Muscle layer of duodenum (tissue), 2 donors: ENCODE measurements around the gene CD28.
"Not testable (repeated sequence)": the region's sequence is repeated elsewhere in the genome, so short reads cannot be mapped to it uniquely, and the experiment has no call there.

Experiments used
- H3K27ac ChIP-seq: one replicate; pipeline ENCODE4 v1.7.0; 2013; ENCODE audit warnings: mild to moderate bottlenecking, low read length
- H3K27me3 ChIP-seq: one replicate; pipeline ENCODE4 v1.7.0; 2013; ENCODE audit warnings: low read depth, mild to moderate bottlenecking, control low read depth, low read length
- H3K36me3 ChIP-seq, 2 donors: one replicate each; pipeline ENCODE4 v1.7.0; 2013; ENCODE audit warnings: low read length in 2 of 2, control low read depth in 1 of 2, mild to moderate bottlenecking in 1 of 2; ENCODE audit not compliant: insufficient read depth in 2 of 2, control insufficient read depth in 1 of 2
- H3K4me1 ChIP-seq, 2 donors: one replicate each; pipeline ENCODE4 v1.7.0; 2013; ENCODE audit warnings: low read length in 2 of 2, mild to moderate bottlenecking in 2 of 2, control low read depth in 1 of 2, moderate library complexity in 1 of 2; ENCODE audit not compliant: insufficient read depth in 2 of 2, control insufficient read depth in 1 of 2
- H3K4me3 ChIP-seq, 2 donors: one replicate each; pipeline ENCODE4 v1.7.0; 2013; ENCODE audit warnings: low read length in 2 of 2, low read depth in 1 of 2, mild to moderate bottlenecking in 1 of 2
- H3K9me3 ChIP-seq, 2 donors: one replicate each; pipeline ENCODE4 v1.7.0; 2013; ENCODE audit warnings: low read length in 2 of 2, control low read depth in 1 of 2, mild to moderate bottlenecking in 1 of 2; ENCODE audit not compliant: control insufficient read depth in 1 of 2
- donor health status: healthy.

CD28 gene

GRCh38 chr2:203687165-203687564 lies 19.3 kb upstream of the CD28 start:
- H3K27ac ChIP-seq = no peak overlapping the region
- no peaks in the 10 kb centered on the region for H3K9me3 ChIP-seq
- H3K4me1 ChIP-seq = peaks cover 0 to 11% of the 10 kb centered on the region in 2 donors
- no peak overlapping the region for H3K4me3 ChIP-seq
- H3K27me3 ChIP-seq = no peaks in the 10 kb centered on the region
- H3K36me3 ChIP-seq = peaks cover 0 to 25% of the 10 kb centered on the region in 2 donors

GRCh38 chr2:203688798-203689197 lies 17.6 kb upstream of the CD28 start:
- peaks cover 0 to 10% of the 10 kb centered on the region in 2 donors for H3K36me3 ChIP-seq
- H3K27me3 ChIP-seq = no peaks in the 10 kb centered on the region
- no peak overlapping the region for H3K4me3 ChIP-seq
- H3K4me1 ChIP-seq = peaks cover 0 to 8% of the 10 kb centered on the region in 2 donors
- no peak overlapping the region for H3K27ac ChIP-seq
- H3K9me3 ChIP-seq = no peaks in the 10 kb centered on the region

DNA sequence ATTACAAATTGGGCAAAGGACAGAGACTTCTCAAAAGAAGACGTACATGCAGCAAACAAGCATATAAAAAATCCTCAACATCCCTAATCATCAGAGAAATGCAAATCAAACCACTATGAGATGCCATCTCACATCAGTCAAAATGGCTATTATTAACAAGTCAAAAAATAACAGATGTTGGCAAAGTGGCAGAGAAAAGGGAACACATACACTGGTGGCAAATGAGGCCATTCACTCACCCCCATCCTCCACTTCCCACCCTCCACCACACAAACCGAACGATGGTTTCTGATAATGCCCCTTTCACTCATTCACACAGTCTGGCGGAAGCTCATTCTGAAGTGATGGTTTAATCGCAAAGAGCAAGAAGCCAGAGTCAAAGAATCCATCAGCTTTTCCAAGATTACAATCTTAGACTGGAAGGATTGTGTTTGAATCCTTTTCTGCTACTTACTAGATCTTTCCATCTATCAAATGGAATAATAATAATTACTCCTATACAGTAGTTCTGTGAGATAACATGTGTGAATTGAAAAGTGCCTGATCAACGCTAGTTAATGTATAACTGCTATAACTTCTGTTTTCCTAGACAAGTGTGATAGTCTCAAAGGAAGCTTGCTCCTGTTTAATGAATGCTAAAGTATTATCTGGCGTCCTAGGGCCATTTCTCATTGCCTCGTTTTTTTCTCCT lies 16.9 kb upstream of the CD28 start:
- Histone ChIP-seq H3K27me3 (no peaks in the 10 kb centered on the region), H3K4me1 (peaks cover 0 to 5% of the 10 kb centered on the region in 2 donors), H3K9me3 (no peaks in the 10 kb centered on the region), H3K4me3 (no peak overlapping the region), H3K36me3 (peaks cover 0 to 4% of the 10 kb centered on the region in 2 donors), H3K27ac (no peak overlapping the region)

DNA sequence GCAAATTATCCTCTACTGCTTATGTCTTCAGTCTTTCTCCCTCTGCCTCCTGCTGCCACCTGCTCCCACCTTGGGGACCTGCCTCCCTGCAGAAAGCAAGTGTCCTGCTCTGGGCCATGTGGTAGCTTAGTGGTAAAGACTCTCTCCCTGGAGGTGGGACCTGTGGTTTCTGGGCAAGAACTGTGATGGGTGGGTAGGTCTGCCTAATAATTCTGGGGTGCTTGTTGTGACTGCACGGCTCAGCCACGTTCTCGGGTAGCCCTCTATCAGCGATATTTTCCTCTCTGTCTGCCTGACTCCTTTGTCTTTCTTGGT lies 16.4 kb upstream of the CD28 start:
- peaks cover 0 to 4% of the 10 kb centered on the region in 2 donors for H3K4me1 ChIP-seq
- no peak overlapping the region for H3K27ac ChIP-seq
- H3K27me3 ChIP-seq = no peaks in the 10 kb centered on the region
- no peaks in the 10 kb centered on the region for H3K36me3 ChIP-seq
- H3K4me3 ChIP-seq = no peak overlapping the region
- no peaks in the 10 kb centered on the region for H3K9me3 ChIP-seq

- no peak overlapping the region for H3K27ac ChIP-seq
Measured at GRCh38 chr2:203690441-203691047, 15.9 kb upstream of the CD28 start.

GRCh38 chr2:203691149-203691548 lies 15.3 kb upstream of the CD28 start:
- Histone ChIP-seq H3K4me1 (peaks cover 0 to 4% of the 10 kb centered on the region in 2 donors), H3K9me3 (no peaks in the 10 kb centered on the region), H3K27ac (no peak overlapping the region), H3K36me3 (no peaks in the 10 kb centered on the region), H3K4me3 (no peak overlapping the region), H3K27me3 (no peaks in the 10 kb centered on the region)

More at GRCh38 chr2:203690441-203691047, 15.9 kb upstream of the CD28 start:
- no peak overlapping the region for H3K4me3 ChIP-seq
- no peaks in the 10 kb centered on the region for H3K9me3 ChIP-seq
- no peaks in the 10 kb centered on the region for H3K27me3 ChIP-seq
- H3K36me3 ChIP-seq = no peaks in the 10 kb centered on the region
- H3K4me1 ChIP-seq = peaks cover 0 to 4% of the 10 kb centered on the region in 2 donors

GRCh38 chr2:203692031-203692710 lies 14.3 kb upstream of the CD28 start:
- Histone ChIP-seq H3K4me1 (peaks cover 0 to 4% of the 10 kb centered on the region in 2 donors), H3K4me3 (no peak overlapping the region), H3K36me3 (no peaks in the 10 kb centered on the region), H3K27me3 (no peaks in the 10 kb centered on the region), H3K27ac (no peak overlapping the region), H3K9me3 (no peaks in the 10 kb centered on the region)

GRCh38 chr2:203693242-203693879 lies 13.1 kb upstream of the CD28 start:
- H3K36me3 ChIP-seq = no peaks in the 10 kb centered on the region
- H3K9me3 ChIP-seq = no peaks in the 10 kb centered on the region
- peaks cover 0 to 4% of the 10 kb centered on the region in 2 donors for H3K4me1 ChIP-seq
- H3K27ac ChIP-seq = no peak overlapping the region
- H3K27me3 ChIP-seq = no peaks in the 10 kb centered on the region
- H3K4me3 ChIP-seq = no peak overlapping the region

DNA sequence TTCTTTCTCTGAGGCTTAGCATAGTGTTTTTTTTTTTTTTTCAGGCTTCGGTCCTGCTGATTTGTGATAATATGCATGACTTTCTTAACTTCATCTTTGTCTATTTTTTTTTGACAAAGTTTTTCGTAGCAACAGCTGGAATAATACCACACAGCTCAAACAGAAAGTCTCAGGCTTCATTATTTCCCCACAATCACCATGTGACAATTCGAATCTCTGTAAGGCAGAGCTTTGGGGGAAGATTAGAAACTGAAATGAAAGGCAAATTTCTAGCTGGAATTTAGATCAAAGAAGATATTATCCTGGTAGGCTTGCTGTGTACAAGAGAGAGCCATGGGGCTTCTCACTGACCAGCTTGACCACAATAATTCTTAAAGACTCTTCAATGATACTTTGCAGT lies 12.2 kb upstream of the CD28 start:
- Histone ChIP-seq H3K9me3 (no peaks in the 10 kb centered on the region), H3K4me3 (no peak overlapping the region), H3K27me3 (no peaks in the 10 kb centered on the region), H3K36me3 (no peaks in the 10 kb centered on the region), H3K4me1 (no peaks in the 10 kb centered on the region), H3K27ac (no peak overlapping the region)

DNA sequence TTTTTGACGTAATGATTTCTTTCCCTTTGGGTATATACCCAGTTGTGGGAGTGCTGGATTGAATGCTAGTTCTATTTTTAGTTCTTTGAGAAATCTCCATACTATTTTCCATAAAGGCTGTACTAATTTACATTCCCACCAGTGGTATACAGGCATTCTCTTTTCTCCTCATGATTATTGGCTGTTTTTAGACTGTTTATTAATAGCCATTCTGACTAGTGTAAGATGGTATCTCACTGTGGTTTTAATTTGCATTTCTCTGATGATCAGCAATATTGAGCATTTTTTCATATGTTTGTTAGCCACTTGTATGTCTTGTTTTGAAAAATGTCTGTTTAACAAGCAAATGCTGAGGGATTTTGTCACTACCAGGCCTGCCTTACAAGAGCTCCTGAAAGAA lies 9.2 kb upstream of the CD28 start:
- Histone ChIP-seq H3K27ac (no peak overlapping the region), H3K4me3 (no peak overlapping the region), H3K4me1 (no peaks in the 10 kb centered on the region), H3K36me3 (no peaks in the 10 kb centered on the region), H3K9me3 (no peaks in the 10 kb centered on the region), H3K27me3 (no peaks in the 10 kb centered on the region)

DNA sequence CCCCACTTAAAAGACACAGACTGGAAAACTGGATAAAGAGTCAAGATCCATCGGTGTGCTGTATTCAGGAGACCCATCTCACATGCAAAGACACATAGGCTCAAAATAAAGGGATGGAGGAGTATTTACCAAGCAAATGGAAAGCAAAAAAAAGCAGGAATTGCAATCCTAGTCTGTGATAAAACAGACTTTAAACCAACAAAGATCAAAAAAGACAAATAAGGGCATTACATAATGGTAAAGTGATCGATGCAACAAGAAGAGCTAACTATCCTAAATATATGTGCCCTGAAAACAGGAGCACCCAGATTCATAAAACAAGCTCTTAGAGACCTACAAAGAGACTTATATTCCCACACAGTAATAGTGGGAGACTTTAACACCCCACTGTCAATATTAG lies 8.7 kb upstream of the CD28 start:
- not testable (repeated sequence) for H3K4me1 ChIP-seq, H3K27me3 ChIP-seq

More for the DNA sequence above, 8.7 kb upstream of the CD28 start:
- not testable (repeated sequence) for H3K27ac ChIP-seq, H3K36me3 ChIP-seq, H3K9me3 ChIP-seq, H3K4me3 ChIP-seq
